Tibial artery (tissue), 4 donors: Measurements from ENCODE around the gene HOXC12.
A peak's percentile ranks its signal among the peaks of the same experiment; 100 is the strongest.

ENCODE experiments used
- DNase-seq, 2 donors: peaks; one replicate each; pipeline ENCODE4 v3.0.0-alpha.2; 2019
- H3K27ac ChIP-seq, 2 donors: fragments of 200-600 bp; sonication (generic) in 1 of 2; 1 replicate in 1 of 2; 2 replicates in 1 of 2; pipeline ENCODE4 v1.5.1; 2018 to 2019; ENCODE audit warnings: mild to moderate bottlenecking in 1 of 2
- H3K27me3 ChIP-seq, 2 donors: fragments of 200-600 bp; sonication (generic) in 1 of 2; one replicate each; pipeline versions ENCODE4 v1.5.1 to v1.6.0; 2016 to 2019
- H3K36me3 ChIP-seq, 3 donors: fragments of 200-600 bp; sonication (generic) in 2 of 3; one replicate each; pipeline ENCODE4 v1.5.1; 2016 to 2019; ENCODE audit warnings: mild to moderate bottlenecking in 2 of 3
- H3K4me1 ChIP-seq, 4 donors: fragments of 200-600 bp; sonication (generic) in 2 of 4; 1 replicate in 3 of 4; 2 replicates in 1 of 4; pipeline ENCODE4 v1.5.1; 2016 to 2019
- H3K4me3 ChIP-seq, 2 donors: fragments of 200-600 bp; sonication (generic) in 1 of 2; 1 replicate in 1 of 2; 2 replicates in 1 of 2; pipeline ENCODE4 v1.5.1; 2018 to 2019; ENCODE audit warnings: mild to moderate bottlenecking in 2 of 2
- H3K9me3 ChIP-seq, 3 donors: fragments of 200-600 bp; sonication (generic) in 1 of 3; one replicate each; pipeline ENCODE4 v1.5.1; 2016 to 2019
- CTCF ChIP-seq, 2 experiments: fragments of 200-600 bp in 1 of 2; fragments of 450-650 bp in 1 of 2; IDR thresholded peaks; one replicate each; pipeline ENCODE4 v1.5.1; 2017 to 2019; ENCODE audit warnings: antibody characterized with exemption in 2 of 2, mild to moderate bottlenecking in 1 of 2, moderate library complexity in 1 of 2
- intact Hi-C: fragments of 100-400 bp; cut with DNase I; formaldehyde crosslinking; loops from one replicate; pipeline ENCODE4 v1.15.0; 2023; ENCODE audit warnings: low total_unique reads

The HOXC12 gene

GRCh38 chr12:54004841-54005530, 50.3 kb downstream of the HOXC12 start:
- Histone ChIP-seq H3K27ac (peak overlapping the region; percentile 66 to 93), H3K27me3 (no peaks in the 10 kb centered on the region), H3K4me3 (peak overlapping the region; percentile 37 to 64), H3K9me3 (no peaks in the 10 kb centered on the region), H3K36me3 (no peaks in the 10 kb centered on the region), H3K4me1 (peaks cover 0 to 85% (median 65%) of the 10 kb centered on the region in 4 donors)
- intact Hi-C loops, result loop anchor here (5.0 kb wide), 1 partner anchor 187 kb away; no protein-coding TSS in a partner anchor
- DNase-seq, result no peak
- TF ChIP-seq CTCF (IDR thresholded peaks at IDR 0.05), result no peak

- Histone ChIP-seq H3K4me1 (peaks cover 0 to 89% (median 65%) of the 10 kb centered on the region in 4 donors), H3K4me3 (peak overlapping the region; percentile 37 to 64), H3K27me3 (no peaks in the 10 kb centered on the region), H3K27ac (peak overlapping the region; percentile 66 to 93), H3K36me3 (no peaks in the 10 kb centered on the region), H3K9me3 (no peaks in the 10 kb centered on the region)
- no peak for TF ChIP-seq CTCF (IDR thresholded peaks at IDR 0.05)
- intact Hi-C loops, result loop anchor here (5.0 kb wide), 1 partner anchor 187 kb away; no protein-coding TSS in a partner anchor
- DNase-seq, result no peak
Measured at GRCh38 chr12:54005531-54005852, 50.8 kb downstream of the HOXC12 start.

GRCh38 chr12:54005853-54006558, 51.3 kb downstream of the HOXC12 start:
- H3K27me3 ChIP-seq, result no peaks in the 10 kb centered on the region
- H3K4me3 ChIP-seq, result peak overlapping the region; percentile 37 to 64
- no peaks in the 10 kb centered on the region for H3K36me3 ChIP-seq
- intact Hi-C loops, result loop anchor here (5.0 kb wide), 1 partner anchor 186 kb away; no protein-coding TSS in a partner anchor
- peaks cover 0 to 89% (median 62%) of the 10 kb centered on the region in 4 donors for H3K4me1 ChIP-seq
- peak; percentile 91 for DNase-seq
- no peaks in the 10 kb centered on the region for H3K9me3 ChIP-seq
- peak; percentile 90 to 98 for TF ChIP-seq CTCF (IDR thresholded peaks at IDR 0.05)
- peak overlapping the region; percentile 66 to 93 for H3K27ac ChIP-seq

GRCh38 chr12:54006559-54007220, 52.0 kb downstream of the HOXC12 start:
- DNase-seq, result no peak
- Histone ChIP-seq H3K4me3 (peak overlapping the region; percentile 37 to 64), H3K27me3 (no peaks in the 10 kb centered on the region), H3K36me3 (no peaks in the 10 kb centered on the region), H3K27ac (peak overlapping the region; percentile 66 to 93), H3K4me1 (peaks cover 0 to 85% (median 57%) of the 10 kb centered on the region in 4 donors), H3K9me3 (no peaks in the 10 kb centered on the region)
- intact Hi-C loops, result loop anchor here (5.0 kb wide), 1 partner anchor 186 kb away; no protein-coding TSS in a partner anchor
- no peak for TF ChIP-seq CTCF (IDR thresholded peaks at IDR 0.05)

- Histone ChIP-seq H3K9me3 (no peaks in the 10 kb centered on the region), H3K27ac (peak overlapping the region in 1 of 2 donors; percentile 98), H3K4me3 (peak overlapping the region in 1 of 2 donors; percentile 64), H3K4me1 (peaks cover 0 to 83% (median 56%) of the 10 kb centered on the region in 4 donors), H3K36me3 (no peaks in the 10 kb centered on the region), H3K27me3 (no peaks in the 10 kb centered on the region)
- intact Hi-C loops, result loop anchor here (5.0 kb wide), 1 partner anchor 185 kb away; no protein-coding TSS in a partner anchor
- no peak for DNase-seq
- no peak for TF ChIP-seq CTCF (IDR thresholded peaks at IDR 0.05)
Measured at GRCh38 chr12:54007538-54008259, 53.0 kb downstream of the HOXC12 start.
